ENCODE data around the gene NPHP4. TPM values are rescaled to one million over a fixed set of nuclear protein-coding genes. Genes with fewer than 3 reads are reported as not detected.

The NPHP4 gene
- total RNA-seq, 1 donor = 6.5 TPM

GRCh38 chr1:5836776-5837440, 155.3 kb downstream of the NPHP4 start:
- no peak for TF ChIP-seq CTCF (IDR thresholded peaks at IDR 0.05; ENCODE audit: insufficient read depth, low read depth, low read length)

DNA sequence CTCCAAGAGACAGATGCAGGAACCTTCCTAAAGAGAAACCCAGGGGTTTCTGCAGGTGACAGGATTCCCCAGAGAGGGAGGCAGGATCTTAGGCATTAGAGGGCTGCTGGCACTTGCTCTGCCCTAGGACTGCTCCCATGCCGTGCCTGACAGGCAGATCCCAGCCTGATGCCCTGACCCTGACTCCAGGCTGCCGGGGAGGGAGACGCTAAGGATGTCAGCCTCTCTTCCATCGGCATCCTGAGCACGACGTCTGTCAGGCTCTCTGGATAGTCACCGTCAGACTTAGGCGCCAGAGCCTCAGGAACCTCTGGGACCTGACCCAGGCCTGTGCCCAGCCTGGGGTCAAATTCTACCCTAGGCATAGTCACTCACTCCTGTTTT, 157.1 kb downstream of the NPHP4 start:
- TF ChIP-seq CTCF (IDR thresholded peaks at IDR 0.05; ENCODE audit: insufficient read depth, low read depth, low read length) = no peak
- no peak overlapping the region for H3K4me3 ChIP-seq (ENCODE audit: low read depth, low read length)
- no peak for DNase-seq (ENCODE audit: low read depth)

More at GRCh38 chr1:5836776-5837440, 155.3 kb downstream of the NPHP4 start:
- no peak for DNase-seq (ENCODE audit: low read depth)
- H3K4me3 ChIP-seq (ENCODE audit: low read depth, low read length) = no peak overlapping the region

DNA sequence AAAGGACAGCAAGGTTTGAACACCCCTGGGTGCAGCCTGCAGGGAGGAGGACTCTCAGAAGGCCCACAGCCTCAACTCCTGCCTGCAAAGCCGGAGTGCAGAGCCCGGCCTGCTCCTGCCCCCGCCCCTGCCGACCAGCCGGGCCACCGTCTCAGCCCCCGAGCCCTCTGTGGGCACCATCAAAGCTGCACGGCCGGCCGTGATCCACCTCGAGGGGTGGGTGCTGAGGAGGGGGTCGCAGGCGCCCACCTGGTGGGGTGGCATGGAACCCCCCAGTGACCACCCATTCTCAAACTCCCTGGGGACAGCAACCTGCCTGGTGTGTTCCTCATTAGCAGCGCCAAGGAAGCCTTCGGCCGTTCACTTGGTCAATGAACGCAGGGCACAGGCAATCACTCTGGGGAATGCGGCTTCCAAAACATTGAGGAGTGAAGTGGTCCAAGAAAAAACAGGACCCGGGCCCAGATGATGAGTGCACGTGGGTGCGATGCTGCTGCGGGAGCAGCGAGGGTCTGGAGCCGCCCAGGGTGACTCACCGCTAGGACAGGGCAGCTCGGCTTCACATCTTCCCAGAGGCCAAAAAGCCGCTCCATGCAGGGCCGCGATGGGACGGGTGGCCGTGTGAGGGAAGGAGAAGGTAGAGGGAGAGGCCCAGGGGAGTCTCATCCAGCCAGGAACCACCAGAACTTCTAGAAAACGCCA, 157.6 kb downstream of the NPHP4 start:
- TF ChIP-seq CTCF (IDR thresholded peaks at IDR 0.05; ENCODE audit: insufficient read depth, low read depth, low read length) = no peak
- no peak overlapping the region for H3K4me3 ChIP-seq (ENCODE audit: low read depth, low read length)
- DNase-seq (ENCODE audit: low read depth) = no peak

DNA sequence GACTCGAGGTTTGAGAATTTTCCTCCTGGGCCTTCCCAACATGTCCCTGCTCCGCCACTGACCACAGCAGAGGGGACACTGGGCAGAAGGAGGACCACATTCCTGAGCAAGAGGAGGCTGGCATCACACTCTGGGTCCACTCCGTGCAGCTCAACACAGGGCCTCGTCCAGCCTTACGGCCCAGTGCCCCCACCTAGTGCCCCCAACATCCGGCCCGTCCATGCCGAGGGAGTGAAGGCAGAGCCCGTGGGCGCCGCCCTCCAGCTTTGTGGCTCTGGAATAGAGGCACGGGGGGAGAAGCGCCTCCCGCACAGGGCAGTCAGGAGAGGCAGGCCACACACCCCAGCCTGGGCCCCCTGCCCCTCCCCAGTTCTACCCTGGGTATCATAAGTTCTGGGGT, 158.3 kb downstream of the NPHP4 start:
- no peak overlapping the region for H3K4me3 ChIP-seq (ENCODE audit: low read depth, low read length)
- no peak for TF ChIP-seq CTCF (IDR thresholded peaks at IDR 0.05; ENCODE audit: insufficient read depth, low read depth, low read length)
- DNase-seq (ENCODE audit: low read depth) = no peak

- TF ChIP-seq CTCF (IDR thresholded peaks at IDR 0.05; ENCODE audit: insufficient read depth, low read depth, low read length) = no peak
- no peak overlapping the region for H3K4me3 ChIP-seq (ENCODE audit: low read depth, low read length)
- no peak for DNase-seq (ENCODE audit: low read depth)
Observed at GRCh38 chr1:5832916-5833895, 159.0 kb downstream of the NPHP4 start.

DNA sequence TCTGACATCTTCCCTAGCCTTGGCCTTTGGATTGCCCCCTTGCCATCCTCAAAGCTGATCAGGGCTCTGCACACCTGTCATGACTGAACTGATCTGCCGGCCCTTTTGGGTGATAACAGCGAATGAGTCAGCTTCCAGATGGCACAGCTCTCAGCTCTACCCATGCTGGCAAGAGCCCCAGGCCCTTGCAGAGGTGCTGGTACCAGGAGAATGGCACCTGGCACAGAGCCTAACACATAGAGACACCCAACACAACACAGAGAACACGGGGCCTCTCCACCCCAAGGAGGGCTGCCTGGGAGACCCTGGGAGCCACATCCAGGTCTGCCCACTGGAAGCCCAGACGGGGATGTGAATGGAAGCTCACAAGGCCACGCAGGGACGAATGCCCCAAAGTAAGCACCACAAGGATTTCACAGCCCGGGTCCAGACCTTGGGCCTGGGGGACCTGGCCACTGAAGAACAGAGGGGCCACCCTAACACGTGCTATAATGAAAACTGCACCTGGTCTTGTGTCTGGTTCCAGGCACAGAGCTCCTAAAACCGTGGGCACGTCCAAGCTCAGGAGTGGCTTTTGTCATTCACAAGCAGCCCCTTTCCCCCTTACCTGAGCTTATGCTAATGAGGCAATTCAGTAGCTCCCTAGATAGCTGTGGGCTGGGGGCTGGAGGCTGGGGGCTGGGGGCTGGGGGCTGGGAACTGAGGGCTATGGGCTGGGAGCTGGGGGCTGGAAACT, 160.5 kb downstream of the NPHP4 start:
- no peak overlapping the region for H3K4me3 ChIP-seq (ENCODE audit: low read depth, low read length)
- no peak for DNase-seq (ENCODE audit: low read depth)
- TF ChIP-seq CTCF (IDR thresholded peaks at IDR 0.05; ENCODE audit: insufficient read depth, low read depth, low read length) = no peak

Measured in fibroblast of villous mesenchyme (primary cell).